H9 (cell line): ENCODE data around the gene LRRFIP2. TPM values are rescaled to one million over a fixed set of nuclear protein-coding genes. Genes with fewer than 3 reads are reported as not detected.
A peak's percentile ranks its signal among the peaks of the same experiment; 100 is the strongest.

Source experiments
- DNase-seq: peaks from one replicate; pipeline ENCODE4 v3.0.0-alpha.2; 2017
- H2AFZ ChIP-seq: one replicate; pipeline ENCODE4 v1.6.1; 2013; ENCODE audit warnings: mild to moderate bottlenecking, low read length, control low read depth, moderate library complexity
- H2AK5ac ChIP-seq: 2 replicates; pipeline ENCODE4 v1.6.1; 2013; ENCODE audit warnings: low read length, control low read depth, mixed read lengths; ENCODE audit not compliant: insufficient read length
- H2BK120ac ChIP-seq: one replicate; pipeline ENCODE4 v1.6.1; 2013; ENCODE audit warnings: low read depth, mild to moderate bottlenecking, low read length, control low read depth, inconsistent platforms; ENCODE audit not compliant: poor library complexity, severe bottlenecking
- H2BK12ac ChIP-seq: 2 replicates; pipeline ENCODE4 v1.6.1; 2013; ENCODE audit warnings: low read length, control low read depth, mixed read lengths, low read depth; ENCODE audit not compliant: insufficient read length
- H2BK15ac ChIP-seq: 2 replicates; pipeline ENCODE4 v1.6.1; 2013; ENCODE audit warnings: low read depth, low read length, control low read depth
- H2BK20ac ChIP-seq: one replicate; pipeline ENCODE4 v1.6.1; 2013; ENCODE audit warnings: low read depth, mild to moderate bottlenecking, low read length, control low read depth, inconsistent platforms; ENCODE audit not compliant: poor library complexity, severe bottlenecking
- H2BK5ac ChIP-seq: 2 replicates; pipeline ENCODE4 v1.6.1; 2013; ENCODE audit warnings: low read length, control low read depth, mixed read lengths; ENCODE audit not compliant: insufficient read length
- H3K14ac ChIP-seq: 2 replicates; pipeline ENCODE4 v1.6.1; 2013; ENCODE audit warnings: low read length, control low read depth; ENCODE audit not compliant: insufficient read depth
- H3K18ac ChIP-seq: 2 replicates; pipeline ENCODE4 v1.6.1; 2013; ENCODE audit warnings: low read depth, mild to moderate bottlenecking, mixed read lengths, low read length, control low read depth; ENCODE audit not compliant: insufficient read length
- H3K23ac ChIP-seq: 2 replicates; pipeline ENCODE4 v1.6.1; 2013; ENCODE audit warnings: low read length, control low read depth, mixed read lengths, low read depth; ENCODE audit not compliant: insufficient read length
- H3K23me2 ChIP-seq: 2 replicates; pipeline ENCODE4 v1.6.1; 2013; ENCODE audit warnings: low read depth, mild to moderate bottlenecking, mixed read lengths, low read length, control low read depth; ENCODE audit not compliant: insufficient read length, poor library complexity, severe bottlenecking
- H3K27ac ChIP-seq: 2 replicates; pipeline ENCODE4 v1.5.1; 2013; ENCODE audit warnings: low read length, control low read depth, mixed read lengths, low read depth; ENCODE audit not compliant: insufficient read length
- H3K27me3 ChIP-seq: 2 replicates; pipeline ENCODE4 v1.6.1; 2013; ENCODE audit warnings: low read length, control low read depth, inconsistent platforms; ENCODE audit not compliant: insufficient read depth
- H3K4ac ChIP-seq: 2 replicates; pipeline ENCODE4 v1.6.1; 2013; ENCODE audit warnings: low read depth, mild to moderate bottlenecking, control low read depth, inconsistent platforms, low read length, moderate library complexity
- H3K4me1 ChIP-seq: 2 replicates; pipeline ENCODE4 v1.6.1; 2013; ENCODE audit warnings: low read length, control low read depth, inconsistent platforms; ENCODE audit not compliant: insufficient read depth
- H3K4me2 ChIP-seq: 2 replicates; pipeline ENCODE4 v1.6.1; 2013; ENCODE audit warnings: low read length, control low read depth, mixed read lengths; ENCODE audit not compliant: insufficient read length, insufficient read depth
- H3K56ac ChIP-seq: 2 replicates; pipeline ENCODE4 v1.6.1; 2013; ENCODE audit warnings: low read depth, mild to moderate bottlenecking, mixed read lengths, low read length, control low read depth; ENCODE audit not compliant: insufficient read length
- H3K79me1 ChIP-seq: 2 replicates; pipeline ENCODE4 v1.6.1; 2013; ENCODE audit warnings: low read depth, mild to moderate bottlenecking, moderate library complexity, low read length, control low read depth, inconsistent platforms; ENCODE audit not compliant: insufficient read depth, poor library complexity, severe bottlenecking
- H3K79me2 ChIP-seq: 2 replicates; pipeline ENCODE4 v1.6.1; 2013; ENCODE audit warnings: low read length, control low read depth, inconsistent platforms; ENCODE audit not compliant: insufficient read depth
- H3K9ac ChIP-seq: 2 replicates; pipeline ENCODE4 v1.6.1; 2013; ENCODE audit warnings: low read length, control low read depth, mixed read lengths; ENCODE audit not compliant: insufficient read length; ENCODE audit errors: extremely low read depth
- H3K9me3 ChIP-seq: one replicate; pipeline ENCODE4 v1.6.1; 2013; ENCODE audit warnings: low read depth, low read length, inconsistent platforms; ENCODE audit not compliant: control insufficient read depth
- H3T11ph ChIP-seq: one replicate; pipeline ENCODE4 v1.6.1; 2013; ENCODE audit warnings: mild to moderate bottlenecking, low read length, control low read depth, inconsistent platforms
- H4K20me1 ChIP-seq: one replicate; pipeline ENCODE4 v1.6.1; 2013; ENCODE audit not compliant: control insufficient read depth, insufficient read length, insufficient read depth
- H4K5ac ChIP-seq: 2 replicates; pipeline ENCODE4 v1.6.1; 2013; ENCODE audit warnings: low read depth, mild to moderate bottlenecking, mixed read lengths, low read length, control low read depth; ENCODE audit not compliant: insufficient read length
- H4K8ac ChIP-seq: replicated peaks from 2 replicates; pipeline ENCODE4 v1.6.1; 2013; ENCODE audit warnings: low read length, control low read depth, mixed read lengths, low read depth; ENCODE audit not compliant: insufficient read length
- H4K91ac ChIP-seq: 2 replicates; pipeline ENCODE4 v1.6.1; 2013; ENCODE audit warnings: low read depth, mild to moderate bottlenecking, moderate library complexity, mixed read lengths, low read length, control low read depth; ENCODE audit not compliant: insufficient read length
- H3K27ac Mint-ChIP-seq, 3 experiments: 2 replicates in 2 of 3; 3 replicates in 1 of 3; pipeline ENCODE4 v1.8.0; 2020 to 2021; ENCODE audit warnings: mixed read lengths in 3 of 3, mild to moderate bottlenecking in 1 of 3, moderate library complexity in 1 of 3
- H3K27me3 Mint-ChIP-seq: 2 replicates; pipeline ENCODE4 v1.8.0; 2021; ENCODE audit warnings: low read depth, mild to moderate bottlenecking, moderate library complexity, mixed read lengths
- H3K36me3 Mint-ChIP-seq, 3 experiments: 2 replicates in 2 of 3; 3 replicates in 1 of 3; pipeline ENCODE4 v1.8.0; 2020 to 2021; ENCODE audit warnings: low read depth in 3 of 3, mixed read lengths in 3 of 3; ENCODE audit not compliant: insufficient read depth in 1 of 3
- H3K4me1 Mint-ChIP-seq, 2 experiments: 2 replicates each; pipeline ENCODE4 v1.8.0; 2020; ENCODE audit warnings: mixed read lengths in 2 of 2
- H3K4me3 Mint-ChIP-seq, 2 experiments: 2 replicates in 1 of 2; 3 replicates in 1 of 2; pipeline ENCODE4 v1.8.0; 2020 to 2021; ENCODE audit warnings: mild to moderate bottlenecking in 2 of 2, mixed read lengths in 2 of 2, moderate library complexity in 1 of 2
- H3K9me3 Mint-ChIP-seq, 2 experiments: 2 replicates in 1 of 2; 3 replicates in 1 of 2; pipeline ENCODE4 v1.8.0; 2020; ENCODE audit warnings: mild to moderate bottlenecking in 2 of 2, mixed read lengths in 2 of 2, moderate library complexity in 1 of 2
- CTCF ChIP-seq: fragments of 200-600 bp; sonication (generic); conservative IDR thresholded peaks from 3 replicates; pipeline ENCODE4 v1.8.0; 2021; ENCODE audit warnings: antibody characterized with exemption, mild to moderate bottlenecking
- total RNA-seq: library from RNA; stranded (reverse); gene quantifications from 2 replicates; pipeline ENCODE4 v1.2.1, GENCODE V29; 2021

Gene LRRFIP2
- total RNA-seq, 1 experiment from 2014 or later = 30.7 TPM

- Histone ChIP-seq H3K9me3 (no peaks in the 10 kb centered on the region), H3K79me1 (no peaks in the 10 kb centered on the region), H3K23ac (no peak overlapping the region), H2AFZ (no peak overlapping the region), H3K18ac (no peak overlapping the region), H3T11ph (no peak overlapping the region), H2BK5ac (no peak overlapping the region), H3K14ac (no peak overlapping the region), H3K27me3 (no peaks in the 10 kb centered on the region), H3K4ac (no peak overlapping the region), H3K23me2 (no peaks in the 10 kb centered on the region), H4K8ac (no peak overlapping the region), H3K4me2 (no peak overlapping the region), H2AK5ac (no peak overlapping the region), H4K5ac (no peak overlapping the region), H4K91ac (no peak overlapping the region), H3K9ac (no peak overlapping the region), H2BK20ac (no peak overlapping the region), H2BK12ac (no peak overlapping the region), H3K79me2 (no peaks in the 10 kb centered on the region), H3K4me1 (no peaks in the 10 kb centered on the region), H3K56ac (no peak overlapping the region), H2BK15ac (no peak overlapping the region), H3K27ac (no peak overlapping the region), H4K20me1 (no peaks in the 10 kb centered on the region), H2BK120ac (no peak overlapping the region)
- no peaks in the 10 kb centered on the region for H3K27me3 Mint-ChIP-seq
- peak overlapping the region in 1 of 3 experiments; percentile 16; a peak in 3 of 7 replicates for H3K27ac Mint-ChIP-seq
- no peak for TF ChIP-seq CTCF
- DNase-seq = no peak
- H3K4me1 Mint-ChIP-seq = no peaks in the 10 kb centered on the region; a peak in 1 of 4 replicates
- no peak overlapping the region for H3K4me3 Mint-ChIP-seq
- H3K9me3 Mint-ChIP-seq = no peaks in the 10 kb centered on the region
- H3K36me3 Mint-ChIP-seq = peaks cover 11 to 27% (median 25%) of the 10 kb centered on the region in 3 experiments; a peak in 6 of 7 replicates
Observed at GRCh38 chr3:37144806-37145205, 29.6 kb downstream of the LRRFIP2 start.
